H9 (cell line): ENCODE data around the gene ASTN2. TPM values are rescaled to one million over a fixed set of nuclear protein-coding genes. Genes with fewer than 3 reads are reported as not detected.

ENCODE experiments used
- DNase-seq: peaks from one replicate; pipeline ENCODE4 v3.0.0-alpha.2; 2017
- H2AFZ ChIP-seq: one replicate; pipeline ENCODE4 v1.6.1; 2013; ENCODE audit warnings: mild to moderate bottlenecking, low read length, control low read depth, moderate library complexity
- H2AK5ac ChIP-seq: 2 replicates; pipeline ENCODE4 v1.6.1; 2013; ENCODE audit warnings: low read length, control low read depth, mixed read lengths; ENCODE audit not compliant: insufficient read length
- H2BK120ac ChIP-seq: one replicate; pipeline ENCODE4 v1.6.1; 2013; ENCODE audit warnings: low read depth, mild to moderate bottlenecking, low read length, control low read depth, inconsistent platforms; ENCODE audit not compliant: poor library complexity, severe bottlenecking
- H2BK12ac ChIP-seq: 2 replicates; pipeline ENCODE4 v1.6.1; 2013; ENCODE audit warnings: low read length, control low read depth, mixed read lengths, low read depth; ENCODE audit not compliant: insufficient read length
- H2BK15ac ChIP-seq: 2 replicates; pipeline ENCODE4 v1.6.1; 2013; ENCODE audit warnings: low read depth, low read length, control low read depth
- H2BK20ac ChIP-seq: one replicate; pipeline ENCODE4 v1.6.1; 2013; ENCODE audit warnings: low read depth, mild to moderate bottlenecking, low read length, control low read depth, inconsistent platforms; ENCODE audit not compliant: poor library complexity, severe bottlenecking
- H2BK5ac ChIP-seq: 2 replicates; pipeline ENCODE4 v1.6.1; 2013; ENCODE audit warnings: low read length, control low read depth, mixed read lengths; ENCODE audit not compliant: insufficient read length
- H3K14ac ChIP-seq: 2 replicates; pipeline ENCODE4 v1.6.1; 2013; ENCODE audit warnings: low read length, control low read depth; ENCODE audit not compliant: insufficient read depth
- H3K18ac ChIP-seq: 2 replicates; pipeline ENCODE4 v1.6.1; 2013; ENCODE audit warnings: low read depth, mild to moderate bottlenecking, mixed read lengths, low read length, control low read depth; ENCODE audit not compliant: insufficient read length
- H3K23ac ChIP-seq: 2 replicates; pipeline ENCODE4 v1.6.1; 2013; ENCODE audit warnings: low read length, control low read depth, mixed read lengths, low read depth; ENCODE audit not compliant: insufficient read length
- H3K23me2 ChIP-seq: 2 replicates; pipeline ENCODE4 v1.6.1; 2013; ENCODE audit warnings: low read depth, mild to moderate bottlenecking, mixed read lengths, low read length, control low read depth; ENCODE audit not compliant: insufficient read length, poor library complexity, severe bottlenecking
- H3K27ac ChIP-seq: 2 replicates; pipeline ENCODE4 v1.5.1; 2013; ENCODE audit warnings: low read length, control low read depth, mixed read lengths, low read depth; ENCODE audit not compliant: insufficient read length
- H3K27me3 ChIP-seq: 2 replicates; pipeline ENCODE4 v1.6.1; 2013; ENCODE audit warnings: low read length, control low read depth, inconsistent platforms; ENCODE audit not compliant: insufficient read depth
- H3K4ac ChIP-seq: 2 replicates; pipeline ENCODE4 v1.6.1; 2013; ENCODE audit warnings: low read depth, mild to moderate bottlenecking, control low read depth, inconsistent platforms, low read length, moderate library complexity
- H3K4me1 ChIP-seq: 2 replicates; pipeline ENCODE4 v1.6.1; 2013; ENCODE audit warnings: low read length, control low read depth, inconsistent platforms; ENCODE audit not compliant: insufficient read depth
- H3K4me2 ChIP-seq: 2 replicates; pipeline ENCODE4 v1.6.1; 2013; ENCODE audit warnings: low read length, control low read depth, mixed read lengths; ENCODE audit not compliant: insufficient read length, insufficient read depth
- H3K56ac ChIP-seq: 2 replicates; pipeline ENCODE4 v1.6.1; 2013; ENCODE audit warnings: low read depth, mild to moderate bottlenecking, mixed read lengths, low read length, control low read depth; ENCODE audit not compliant: insufficient read length
- H3K79me1 ChIP-seq: 2 replicates; pipeline ENCODE4 v1.6.1; 2013; ENCODE audit warnings: low read depth, mild to moderate bottlenecking, moderate library complexity, low read length, control low read depth, inconsistent platforms; ENCODE audit not compliant: insufficient read depth, poor library complexity, severe bottlenecking
- H3K79me2 ChIP-seq: 2 replicates; pipeline ENCODE4 v1.6.1; 2013; ENCODE audit warnings: low read length, control low read depth, inconsistent platforms; ENCODE audit not compliant: insufficient read depth
- H3K9ac ChIP-seq: 2 replicates; pipeline ENCODE4 v1.6.1; 2013; ENCODE audit warnings: low read length, control low read depth, mixed read lengths; ENCODE audit not compliant: insufficient read length; ENCODE audit errors: extremely low read depth
- H3K9me3 ChIP-seq: one replicate; pipeline ENCODE4 v1.6.1; 2013; ENCODE audit warnings: low read depth, low read length, inconsistent platforms; ENCODE audit not compliant: control insufficient read depth
- H3T11ph ChIP-seq: one replicate; pipeline ENCODE4 v1.6.1; 2013; ENCODE audit warnings: mild to moderate bottlenecking, low read length, control low read depth, inconsistent platforms
- H4K20me1 ChIP-seq: one replicate; pipeline ENCODE4 v1.6.1; 2013; ENCODE audit not compliant: control insufficient read depth, insufficient read length, insufficient read depth
- H4K5ac ChIP-seq: 2 replicates; pipeline ENCODE4 v1.6.1; 2013; ENCODE audit warnings: low read depth, mild to moderate bottlenecking, mixed read lengths, low read length, control low read depth; ENCODE audit not compliant: insufficient read length
- H4K8ac ChIP-seq: replicated peaks from 2 replicates; pipeline ENCODE4 v1.6.1; 2013; ENCODE audit warnings: low read length, control low read depth, mixed read lengths, low read depth; ENCODE audit not compliant: insufficient read length
- H4K91ac ChIP-seq: 2 replicates; pipeline ENCODE4 v1.6.1; 2013; ENCODE audit warnings: low read depth, mild to moderate bottlenecking, moderate library complexity, mixed read lengths, low read length, control low read depth; ENCODE audit not compliant: insufficient read length
- H3K27ac Mint-ChIP-seq, 3 experiments: 2 replicates in 2 of 3; 3 replicates in 1 of 3; pipeline ENCODE4 v1.8.0; 2020 to 2021; ENCODE audit warnings: mixed read lengths in 3 of 3, mild to moderate bottlenecking in 1 of 3, moderate library complexity in 1 of 3
- H3K27me3 Mint-ChIP-seq: 2 replicates; pipeline ENCODE4 v1.8.0; 2021; ENCODE audit warnings: low read depth, mild to moderate bottlenecking, moderate library complexity, mixed read lengths
- H3K36me3 Mint-ChIP-seq, 3 experiments: 2 replicates in 2 of 3; 3 replicates in 1 of 3; pipeline ENCODE4 v1.8.0; 2020 to 2021; ENCODE audit warnings: low read depth in 3 of 3, mixed read lengths in 3 of 3; ENCODE audit not compliant: insufficient read depth in 1 of 3
- H3K4me1 Mint-ChIP-seq, 2 experiments: 2 replicates each; pipeline ENCODE4 v1.8.0; 2020; ENCODE audit warnings: mixed read lengths in 2 of 2
- H3K4me3 Mint-ChIP-seq, 2 experiments: 2 replicates in 1 of 2; 3 replicates in 1 of 2; pipeline ENCODE4 v1.8.0; 2020 to 2021; ENCODE audit warnings: mild to moderate bottlenecking in 2 of 2, mixed read lengths in 2 of 2, moderate library complexity in 1 of 2
- H3K9me3 Mint-ChIP-seq, 2 experiments: 2 replicates in 1 of 2; 3 replicates in 1 of 2; pipeline ENCODE4 v1.8.0; 2020; ENCODE audit warnings: mild to moderate bottlenecking in 2 of 2, mixed read lengths in 2 of 2, moderate library complexity in 1 of 2
- CTCF ChIP-seq: fragments of 200-600 bp; sonication (generic); conservative IDR thresholded peaks from 3 replicates; pipeline ENCODE4 v1.8.0; 2021; ENCODE audit warnings: antibody characterized with exemption, mild to moderate bottlenecking
- WGBS: extraction: QIAGEN DNeasy Blood & Tissue Kit; methylation state at CpG from one replicate; pipeline ENCODE4 v1.1.7; 2013; ENCODE audit warnings: missing lambda C conversion rate, low lambda C conversion rate, mixed read lengths; ENCODE audit not compliant: insufficient read length; ENCODE audit errors: extremely low coverage; 5-methylcytosine and 5-hydroxymethylcytosine counted together
- total RNA-seq: library from RNA; stranded (reverse); gene quantifications from 2 replicates; pipeline ENCODE4 v1.2.1, GENCODE V29; 2021

The ASTN2 gene
- total RNA-seq, 1 experiment from 2014 or later, result 9.7 TPM

- whole genome bisulfite sequencing, result no CpG with 5 or more reads among the region's 3 CpGs
- Histone ChIP-seq H3K4me1 (no peaks in the 10 kb centered on the region; the same call in 1 of the 2 replicates), H4K8ac (no peak overlapping the region), H2AK5ac (no peak overlapping the region), H3K23me2 (no peaks in the 10 kb centered on the region), H2BK5ac (no peak overlapping the region), H2AFZ (no peak overlapping the region), H3T11ph (no peak overlapping the region), H3K27me3 (no peaks in the 10 kb centered on the region), H3K14ac (no peak overlapping the region), H4K5ac (no peak overlapping the region), H2BK20ac (no peak overlapping the region), H2BK120ac (no peak overlapping the region), H4K20me1 (no peaks in the 10 kb centered on the region), H3K9me3 (no peaks in the 10 kb centered on the region), H3K4ac (no peak overlapping the region), H2BK15ac (no peak overlapping the region), H3K23ac (no peak overlapping the region), H3K4me2 (no peak overlapping the region), H3K27ac (no peak overlapping the region), H3K56ac (no peak overlapping the region), H3K79me1 (no peaks in the 10 kb centered on the region), H3K9ac (no peak overlapping the region), H3K18ac (no peak overlapping the region), H4K91ac (no peak overlapping the region), H3K79me2 (no peaks in the 10 kb centered on the region), H2BK12ac (no peak overlapping the region)
- Mint-ChIP-seq H3K27me3 (no peaks in the 10 kb centered on the region), H3K27ac (no peak overlapping the region; a peak in 1 of 7 replicates), H3K9me3 (no peaks in the 10 kb centered on the region), H3K4me3 (no peak overlapping the region), H3K4me1 (peaks cover 13 to 17% of the 10 kb centered on the region in 2 experiments), H3K36me3 (no peaks in the 10 kb centered on the region)
- no peak for DNase-seq
- TF ChIP-seq CTCF, result no peak
Measured at GRCh38 chr9:117017414-117017985, 397.4 kb downstream of the ASTN2 start.
